HG02588 (cell line): ENCODE data around the gene COL1A2.

Experiments used
- ATAC-seq: cut with Tn5 transposase; IDR thresholded peaks from one replicate; pipeline ENCODE4 v1.9.1; 2021; ENCODE audit warnings: mild to moderate bottlenecking, moderate library complexity; ENCODE audit not compliant: unreplicated experiment

COL1A2 gene

DNA sequence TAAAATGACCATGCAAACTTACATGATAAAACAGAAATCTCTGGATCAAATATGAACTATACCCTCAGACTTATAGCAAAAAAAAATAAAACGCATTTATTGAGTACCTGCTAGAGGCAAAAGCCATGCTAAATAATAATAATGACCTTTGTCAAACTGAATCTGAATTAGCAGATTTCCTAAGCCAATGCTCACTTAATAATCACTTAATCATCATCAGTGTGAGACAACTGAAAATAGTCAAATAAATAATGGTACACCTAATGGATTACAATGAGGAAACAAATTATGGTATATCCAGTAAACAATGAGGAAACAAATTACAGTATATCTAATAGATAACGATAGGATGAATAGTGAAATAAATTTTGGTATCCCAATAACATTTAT, 37.6 kb downstream of the COL1A2 start:
- no peak for ATAC-seq

- no peak for ATAC-seq
These were observed 38.1 kb downstream of the COL1A2 start for GRCh38 chr7:94432817-94433216.

DNA sequence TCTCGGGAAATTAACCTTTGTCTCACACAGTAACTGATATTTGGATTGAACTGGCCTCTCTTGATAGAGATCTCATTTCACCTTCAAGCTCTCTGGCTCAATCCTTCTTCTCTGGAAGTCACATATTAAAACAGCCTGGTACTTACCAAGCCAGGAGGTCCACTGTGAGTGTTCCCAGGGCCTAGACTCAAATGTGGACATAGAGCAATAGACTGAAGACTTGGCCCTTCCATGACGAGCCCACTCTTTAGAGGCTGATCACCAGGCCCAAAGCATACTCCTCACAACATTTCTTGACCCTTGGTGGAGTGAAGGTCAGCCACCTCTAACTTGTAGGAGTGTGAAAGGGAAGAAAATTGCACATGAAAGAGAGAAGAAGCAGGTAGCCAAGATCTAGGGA, 38.5 kb downstream of the COL1A2 start:
- no peak for ATAC-seq

DNA sequence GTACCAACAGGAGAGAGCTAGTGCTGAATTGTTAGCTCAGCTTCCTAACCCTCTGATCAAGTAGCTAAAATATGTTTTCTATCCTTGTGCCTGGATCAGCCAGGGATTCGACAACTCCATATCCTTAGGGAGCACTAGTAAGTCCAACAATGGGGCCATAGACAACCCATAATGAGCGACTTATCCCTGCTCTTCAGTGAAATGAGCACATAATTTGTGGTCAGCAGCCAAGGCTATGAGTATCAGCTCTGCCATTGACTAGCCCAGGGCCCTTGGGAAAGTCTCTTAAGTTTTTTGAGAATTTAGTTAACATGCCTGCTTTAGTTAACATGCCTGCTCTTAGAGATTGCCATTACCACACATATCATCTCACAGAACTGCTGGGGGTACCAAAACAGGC, 39.3 kb downstream of the COL1A2 start:
- no peak for ATAC-seq

DNA sequence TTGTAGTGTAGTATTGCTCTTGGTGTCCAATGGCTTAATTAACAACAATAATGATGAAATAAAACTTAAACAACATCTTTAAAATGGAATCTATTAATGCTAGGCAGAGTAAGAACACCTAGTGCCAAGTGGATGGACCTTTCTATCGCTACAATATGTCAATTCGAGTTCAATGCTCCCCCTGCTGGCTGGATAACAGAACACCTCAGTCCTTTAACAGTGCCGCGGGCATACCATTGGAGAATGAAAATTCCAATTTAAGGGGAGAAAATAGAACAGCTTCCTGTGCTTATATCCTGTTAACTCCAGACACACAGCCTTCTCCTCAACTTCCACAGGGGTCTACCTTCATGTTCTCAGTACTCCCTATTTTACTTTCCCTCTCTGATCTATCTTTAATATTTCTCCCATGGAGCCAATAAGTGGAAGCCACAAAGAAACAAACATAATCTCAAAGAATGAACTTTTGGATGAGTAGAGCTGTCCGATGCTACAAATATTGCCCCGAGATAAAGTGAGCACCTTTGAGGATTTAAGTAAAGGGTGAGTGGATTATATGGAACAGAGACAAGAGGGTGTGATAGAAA, 41.4 kb downstream of the COL1A2 start:
- ATAC-seq = peak; percentile 94

DNA sequence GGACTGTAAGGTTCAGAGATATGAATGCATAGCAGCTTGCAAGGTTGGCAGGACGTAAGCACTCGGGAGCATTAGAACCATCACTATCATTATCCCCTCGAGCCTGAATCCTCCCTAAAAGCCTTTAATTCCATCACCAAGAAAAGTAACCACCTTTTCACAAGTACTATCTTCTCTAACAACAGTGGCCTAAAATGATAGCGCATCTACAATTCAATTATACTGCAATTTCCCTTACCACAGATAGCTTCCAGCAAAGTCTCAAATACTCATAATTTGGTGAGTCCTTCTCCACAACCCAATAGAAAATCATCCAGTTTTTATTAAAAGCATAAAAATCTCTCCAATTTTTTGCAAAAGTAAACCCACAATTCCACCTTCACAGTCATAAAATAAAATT, 42.0 kb downstream of the COL1A2 start:
- ATAC-seq = no peak

DNA sequence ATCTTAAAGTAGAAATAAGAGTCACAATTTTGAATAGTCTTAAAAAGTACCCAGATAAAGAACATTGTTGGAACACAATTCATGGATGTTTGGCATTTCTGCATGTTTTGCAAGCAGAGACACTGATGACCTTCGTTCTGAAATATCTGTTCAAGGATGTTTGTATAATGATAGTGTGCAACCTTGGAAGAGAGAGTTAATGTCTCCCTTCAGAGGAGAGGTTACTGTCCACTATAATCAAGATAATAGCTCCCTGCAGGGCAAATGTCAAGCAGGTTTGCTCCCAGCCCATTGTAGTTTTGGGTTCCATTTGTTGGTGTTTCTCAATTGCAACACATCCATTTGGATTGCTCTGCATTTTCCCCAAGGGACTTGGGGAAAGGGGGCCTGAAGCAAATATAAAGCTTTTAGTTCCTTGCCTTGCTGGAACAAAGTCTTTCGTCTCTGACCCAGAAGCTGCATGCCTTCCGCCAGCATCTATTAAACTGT, 45.2 kb downstream of the COL1A2 start:
- no peak for ATAC-seq

DNA sequence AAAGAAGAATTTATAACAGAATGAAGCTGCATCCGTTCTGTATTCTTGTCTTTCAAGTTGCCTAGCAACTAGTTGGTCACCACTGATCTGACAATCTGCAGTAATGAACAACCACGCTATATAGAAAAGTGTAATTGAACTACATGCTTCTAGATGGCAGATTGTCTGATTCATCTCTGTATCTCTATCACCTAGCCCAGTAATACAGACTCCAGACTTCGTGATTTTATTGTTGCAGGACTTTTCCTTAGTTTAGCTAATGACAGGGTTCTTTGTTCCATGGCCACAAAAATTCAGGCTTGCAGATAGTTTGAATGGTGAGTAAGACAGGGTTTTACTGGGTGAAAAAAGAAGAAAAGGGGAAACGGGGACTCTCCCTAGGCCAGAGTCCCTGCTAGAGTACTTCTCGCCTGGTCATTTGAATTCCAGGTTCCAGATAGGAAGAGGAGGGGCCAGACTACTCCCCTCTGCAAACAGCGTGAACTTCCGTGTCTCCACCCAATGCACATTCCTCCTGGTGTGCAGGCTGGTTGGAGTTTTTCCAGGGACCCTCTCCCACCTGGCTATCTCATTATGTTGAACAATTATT, 45.9 kb downstream of the COL1A2 start:
- ATAC-seq = no peak

- no peak for ATAC-seq
These were observed 46.4 kb downstream of the COL1A2 start for GRCh38 chr7:94441138-94441537.

- ATAC-seq = no peak
These were observed 47.9 kb downstream of the COL1A2 start for GRCh38 chr7:94442639-94443038.

DNA sequence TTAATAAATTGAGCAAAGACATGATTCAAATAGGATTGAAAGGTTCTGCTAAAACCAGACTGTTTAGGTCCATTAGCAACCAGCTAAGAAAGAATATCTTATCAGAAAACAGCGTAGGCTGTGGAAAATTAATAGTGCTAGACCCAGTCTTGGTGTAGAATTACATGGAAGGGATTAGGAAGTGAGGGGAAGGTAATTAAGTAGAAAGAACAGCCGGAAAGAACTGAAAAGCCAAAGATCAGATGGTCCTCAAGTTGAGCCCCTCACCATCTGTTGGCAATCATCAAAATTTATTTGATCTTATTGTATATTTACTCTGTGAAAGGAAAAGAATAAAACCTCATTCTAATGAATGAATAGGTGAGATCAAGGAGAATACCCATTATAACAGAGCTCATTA, 50.1 kb downstream of the COL1A2 start:
- no peak for ATAC-seq

- ATAC-seq = no peak
These were observed 51.0 kb downstream of the COL1A2 start for GRCh38 chr7:94445696-94446194.

- no peak for ATAC-seq
These were observed 51.6 kb downstream of the COL1A2 start for GRCh38 chr7:94446308-94446707.

- no peak for ATAC-seq
These were observed 54.5 kb downstream of the COL1A2 start for GRCh38 chr7:94449151-94449725.

DNA sequence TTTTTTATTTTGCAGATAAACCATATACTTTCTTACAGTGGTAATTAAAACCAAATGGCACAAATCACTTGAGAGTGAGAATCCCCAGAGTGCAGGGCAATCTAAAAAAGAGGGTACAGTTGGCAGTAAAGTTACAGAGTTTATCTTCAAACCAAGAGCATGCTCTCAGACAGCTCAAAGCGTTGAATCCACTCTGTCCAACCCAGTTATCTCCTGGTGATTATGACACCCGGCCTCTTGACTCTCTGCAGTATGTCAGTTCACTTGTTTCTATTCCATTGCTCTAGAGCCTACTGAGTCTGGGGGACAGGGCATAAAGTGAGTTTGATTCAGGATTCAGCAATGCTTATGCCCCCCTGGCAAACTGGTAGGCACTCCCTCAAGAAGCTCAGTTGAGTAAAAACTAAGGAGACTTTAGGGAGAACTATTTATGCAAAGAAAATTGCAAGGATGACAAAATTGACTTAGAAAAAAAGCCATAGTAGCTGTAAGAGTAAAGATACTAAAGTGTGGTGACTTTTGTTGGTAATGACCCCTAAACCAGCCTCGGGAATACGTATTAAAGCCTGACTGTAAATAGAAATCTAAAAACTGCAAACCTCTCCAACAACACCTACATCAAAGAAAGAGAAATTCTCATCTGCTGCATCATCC, 55.5 kb downstream of the COL1A2 start:
- ATAC-seq = no peak

- no peak for ATAC-seq
These were observed 56.5 kb downstream of the COL1A2 start for GRCh38 chr7:94451187-94451586.

GRCh38 chr7:94452239-94452638, 57.5 kb downstream of the COL1A2 start:
- ATAC-seq = no peak

DNA sequence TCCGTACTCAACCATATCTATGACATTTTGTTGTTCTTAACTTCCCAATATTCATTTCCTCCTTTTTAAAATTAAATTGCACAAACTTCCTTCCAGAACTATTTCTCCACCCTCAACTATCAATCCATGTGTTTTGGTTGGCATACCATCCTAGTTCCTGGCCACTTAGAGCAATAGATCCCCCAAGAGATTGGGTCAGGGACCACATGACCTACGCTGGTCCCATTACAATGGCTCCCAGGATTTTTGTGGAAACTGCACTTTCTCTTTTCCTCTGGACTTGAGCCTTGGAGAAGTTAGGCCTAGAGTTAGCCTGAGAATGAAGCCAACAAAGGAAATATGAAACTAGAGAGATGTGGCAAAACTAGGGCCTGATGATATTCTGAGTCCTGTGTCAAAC, 59.2 kb downstream of the COL1A2 start:
- no peak for ATAC-seq

DNA sequence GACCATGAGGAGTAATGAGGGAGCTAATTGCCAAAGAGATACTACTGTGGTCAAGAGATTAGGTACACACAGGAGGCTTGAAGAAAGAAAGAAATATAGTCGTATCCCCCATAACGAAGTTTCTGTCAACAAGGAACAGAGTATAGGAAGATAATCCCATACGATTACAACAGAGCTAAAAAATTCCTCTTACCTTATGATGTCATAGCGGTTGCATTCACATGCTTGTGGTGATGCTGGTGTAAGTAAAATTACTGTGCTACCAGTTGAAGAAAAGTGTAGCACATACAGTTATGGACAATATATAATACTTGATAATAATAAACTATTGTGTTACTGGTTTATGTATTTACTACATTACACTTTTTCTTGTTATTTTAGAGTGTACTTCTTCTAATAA, 63.3 kb downstream of the COL1A2 start:
- ATAC-seq = no peak

- ATAC-seq = no peak
These were observed 71.8 kb downstream of the COL1A2 start for GRCh38 chr7:94466516-94466915.

GRCh38 chr7:94471604-94472003, 76.9 kb downstream of the COL1A2 start:
- no peak for ATAC-seq

DNA sequence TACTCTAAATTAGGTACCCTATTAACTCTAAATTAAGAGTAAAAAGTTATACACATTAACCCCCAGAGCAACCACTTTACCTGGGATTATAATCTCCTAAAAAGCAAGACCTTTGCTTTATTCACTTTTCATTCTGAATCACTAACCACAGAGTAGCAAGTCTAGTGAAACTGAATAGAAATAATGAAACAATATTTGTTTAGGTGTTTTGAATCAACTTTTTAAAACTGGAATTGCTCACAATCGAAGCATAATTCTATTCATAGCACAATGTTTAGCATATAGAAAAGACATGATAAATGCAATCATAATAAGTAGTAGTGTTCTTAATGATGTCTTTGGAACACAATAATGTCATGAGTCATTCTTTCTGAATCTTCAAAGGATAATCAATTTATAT, 77.9 kb downstream of the COL1A2 start:
- ATAC-seq = no peak
